Right hindlimb (tissue), 1 donor: Measurements from ENCODE around the gene TYSND1.
"Not testable (repeated sequence)": the region's sequence is repeated elsewhere in the genome, so short reads cannot be mapped to it uniquely, and the experiment has no call there.

Experiments
- DNase-seq: peaks from one replicate; pipeline ENCODE4 v3.0.0-alpha.2; 2018

Gene TYSND1

GRCh38 chr10:70101068-70101562, 45.4 kb downstream of the TYSND1 start:
- not testable (repeated sequence) for DNase-seq

- DNase-seq: no peak
These were observed 48.2 kb downstream of the TYSND1 start for GRCh38 chr10:70098271-70098670.

GRCh38 chr10:70097459-70097858, 49.0 kb downstream of the TYSND1 start:
- no peak for DNase-seq

- no peak for DNase-seq
These were observed 49.6 kb downstream of the TYSND1 start for GRCh38 chr10:70096705-70097420.

- no peak for DNase-seq
These were observed 50.3 kb downstream of the TYSND1 start for GRCh38 chr10:70096016-70096704.

- DNase-seq: no peak
These were observed 52.2 kb downstream of the TYSND1 start for GRCh38 chr10:70094250-70094649.

- no peak for DNase-seq
These were observed 53.1 kb downstream of the TYSND1 start for GRCh38 chr10:70093335-70093944.

GRCh38 chr10:70092389-70092718, 54.1 kb downstream of the TYSND1 start:
- DNase-seq: no peak

- no peak for DNase-seq
These were observed 55.5 kb downstream of the TYSND1 start for GRCh38 chr10:70090951-70091350.

GRCh38 chr10:70090013-70090412, 56.5 kb downstream of the TYSND1 start:
- no peak for DNase-seq

GRCh38 chr10:70088308-70088698, 58.2 kb downstream of the TYSND1 start:
- no peak for DNase-seq
